ENCODE data around the gene CCDC73. TPM values are rescaled to one million over a fixed set of nuclear protein-coding genes. Genes with fewer than 3 reads are reported as not detected.

Gene CCDC73
- total RNA-seq, 4 donors from 2014 or later: not detected

DNA sequence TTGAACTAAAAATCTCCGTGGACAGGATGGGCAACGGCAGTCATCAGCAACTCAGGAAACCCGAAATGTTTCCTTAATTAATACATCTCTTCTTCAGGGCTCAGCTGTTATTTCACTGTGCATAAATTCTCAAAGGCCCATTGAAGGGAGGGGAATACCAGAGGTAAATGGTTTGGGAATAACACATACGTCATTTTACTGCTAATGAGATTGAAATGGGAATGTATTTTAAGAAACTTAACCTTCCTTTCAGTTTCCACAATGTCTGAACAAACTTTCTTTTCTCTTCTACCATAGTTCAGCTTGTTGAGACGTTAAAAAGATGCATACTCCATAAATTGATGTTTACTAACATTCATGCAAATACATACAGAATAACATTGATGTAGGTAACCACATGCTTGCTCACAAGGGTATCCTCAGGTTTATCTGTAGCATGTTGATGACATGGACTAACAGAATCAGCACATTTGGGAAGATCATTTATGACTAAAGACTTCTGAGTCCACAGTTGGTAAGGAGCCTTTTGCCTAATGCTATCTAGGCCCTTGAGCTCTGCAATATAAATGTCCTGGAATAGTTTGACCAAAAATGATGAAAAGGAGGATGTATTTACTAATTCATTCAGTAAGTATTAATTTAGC, 27.6 kb upstream of the CCDC73 start:
- ATAC-seq (ENCODE audit: low FRiP score) (no peak), DNase-seq (ENCODE audit: low spot score) (no peak)
- TF ChIP-seq, protein P1, sequence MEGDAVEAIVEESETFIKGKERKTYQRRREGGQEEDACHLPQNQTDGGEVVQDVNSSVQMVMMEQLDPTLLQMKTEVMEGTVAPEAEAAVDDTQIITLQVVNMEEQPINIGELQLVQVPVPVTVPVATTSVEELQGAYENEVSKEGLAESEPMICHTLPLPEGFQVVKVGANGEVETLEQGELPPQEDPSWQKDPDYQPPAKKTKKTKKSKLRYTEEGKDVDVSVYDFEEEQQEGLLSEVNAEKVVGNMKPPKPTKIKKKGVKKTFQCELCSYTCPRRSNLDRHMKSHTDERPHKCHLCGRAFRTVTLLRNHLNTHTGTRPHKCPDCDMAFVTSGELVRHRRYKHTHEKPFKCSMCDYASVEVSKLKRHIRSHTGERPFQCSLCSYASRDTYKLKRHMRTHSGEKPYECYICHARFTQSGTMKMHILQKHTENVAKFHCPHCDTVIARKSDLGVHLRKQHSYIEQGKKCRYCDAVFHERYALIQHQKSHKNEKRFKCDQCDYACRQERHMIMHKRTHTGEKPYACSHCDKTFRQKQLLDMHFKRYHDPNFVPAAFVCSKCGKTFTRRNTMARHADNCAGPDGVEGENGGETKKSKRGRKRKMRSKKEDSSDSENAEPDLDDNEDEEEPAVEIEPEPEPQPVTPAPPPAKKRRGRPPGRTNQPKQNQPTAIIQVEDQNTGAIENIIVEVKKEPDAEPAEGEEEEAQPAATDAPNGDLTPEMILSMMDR (IDR thresholded peaks at IDR 0.05): no peak

DNA sequence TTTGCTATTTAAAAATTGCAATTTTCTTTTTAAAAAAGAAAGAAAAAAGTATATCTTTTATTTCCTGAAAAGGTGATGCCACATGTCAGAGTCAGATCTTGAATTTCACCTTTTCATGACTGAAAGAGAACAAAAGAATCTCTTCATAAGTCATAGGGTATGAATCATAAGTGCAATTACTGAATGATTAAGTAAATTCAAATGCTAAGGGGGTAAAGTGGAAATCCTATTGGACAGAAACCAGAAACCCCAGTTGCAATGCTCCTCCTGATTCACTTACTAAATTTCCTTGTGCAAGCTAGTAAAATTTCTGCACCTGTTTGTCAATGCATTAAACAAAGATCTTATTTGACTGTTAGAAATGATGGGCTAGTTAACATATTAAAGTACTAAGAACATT, 27.1 kb upstream of the CCDC73 start:
- ATAC-seq (ENCODE audit: low FRiP score): no peak
- DNase-seq (ENCODE audit: low spot score): no peak
- TF ChIP-seq, protein P1 (IDR thresholded peaks at IDR 0.05): no peak

DNA sequence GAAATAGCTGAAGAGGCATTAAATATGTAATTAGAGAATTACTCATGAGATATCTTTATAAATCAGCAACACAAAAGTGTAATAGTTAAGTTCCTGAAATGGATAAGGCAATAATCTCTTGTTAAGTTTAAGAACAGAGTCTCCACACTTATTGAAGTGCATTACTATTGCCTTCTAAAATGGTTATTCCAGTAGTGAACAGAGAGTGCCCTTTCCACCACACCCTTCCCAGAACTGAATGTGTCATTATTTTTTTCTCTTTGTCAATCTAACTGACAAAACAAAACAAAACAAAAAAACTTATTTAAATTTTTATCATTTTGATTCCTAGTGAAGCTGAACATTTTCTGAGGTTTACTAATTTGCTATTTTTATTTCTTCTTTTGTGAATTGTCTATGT, 26.0 kb upstream of the CCDC73 start:
- DNase-seq (ENCODE audit: low spot score) (no peak), ATAC-seq (ENCODE audit: low FRiP score) (no peak)
- TF ChIP-seq, protein P1 (IDR thresholded peaks at IDR 0.05): no peak

DNA sequence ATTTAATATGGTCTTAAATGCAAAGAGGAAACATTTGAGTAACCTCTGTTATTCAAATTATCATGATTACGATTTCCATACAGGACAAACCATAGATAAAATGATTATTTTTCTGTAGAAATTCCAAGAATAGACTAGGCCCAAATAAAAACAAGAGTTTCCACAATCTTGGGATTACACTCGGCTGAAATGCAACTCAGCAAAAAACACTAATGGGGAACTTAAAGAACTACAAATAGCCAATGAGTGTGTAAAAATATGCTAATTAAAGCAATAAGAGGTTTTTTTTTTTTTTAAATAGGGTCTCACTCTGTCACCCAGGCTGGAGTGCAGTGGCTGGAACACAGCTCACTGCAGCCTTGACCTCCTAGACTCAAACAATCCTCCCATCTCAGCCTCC, 24.7 kb upstream of the CCDC73 start:
- TF ChIP-seq, protein P1 (IDR thresholded peaks at IDR 0.05): no peak
- DNase-seq (ENCODE audit: low spot score): no peak
- ATAC-seq (ENCODE audit: low FRiP score): no peak

DNA sequence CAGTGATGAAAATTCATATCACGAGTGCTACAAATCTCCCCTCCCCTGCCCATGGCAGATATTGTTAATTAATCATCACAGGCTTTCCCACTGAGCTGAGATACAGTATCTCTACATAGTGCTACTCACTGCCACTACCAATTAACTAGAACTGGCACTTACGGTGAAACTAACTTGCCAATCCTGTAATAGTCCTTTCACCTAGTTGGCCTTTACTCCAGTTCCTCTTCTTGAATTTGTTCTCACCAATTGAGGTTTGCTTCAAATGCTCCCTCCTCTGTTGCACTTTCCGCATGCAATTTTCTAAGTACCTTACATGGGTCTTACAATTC, 23.4 kb upstream of the CCDC73 start:
- ATAC-seq (ENCODE audit: low FRiP score): no peak
- TF ChIP-seq, protein P1 (IDR thresholded peaks at IDR 0.05): no peak
- no peak for DNase-seq (ENCODE audit: low spot score)

DNA sequence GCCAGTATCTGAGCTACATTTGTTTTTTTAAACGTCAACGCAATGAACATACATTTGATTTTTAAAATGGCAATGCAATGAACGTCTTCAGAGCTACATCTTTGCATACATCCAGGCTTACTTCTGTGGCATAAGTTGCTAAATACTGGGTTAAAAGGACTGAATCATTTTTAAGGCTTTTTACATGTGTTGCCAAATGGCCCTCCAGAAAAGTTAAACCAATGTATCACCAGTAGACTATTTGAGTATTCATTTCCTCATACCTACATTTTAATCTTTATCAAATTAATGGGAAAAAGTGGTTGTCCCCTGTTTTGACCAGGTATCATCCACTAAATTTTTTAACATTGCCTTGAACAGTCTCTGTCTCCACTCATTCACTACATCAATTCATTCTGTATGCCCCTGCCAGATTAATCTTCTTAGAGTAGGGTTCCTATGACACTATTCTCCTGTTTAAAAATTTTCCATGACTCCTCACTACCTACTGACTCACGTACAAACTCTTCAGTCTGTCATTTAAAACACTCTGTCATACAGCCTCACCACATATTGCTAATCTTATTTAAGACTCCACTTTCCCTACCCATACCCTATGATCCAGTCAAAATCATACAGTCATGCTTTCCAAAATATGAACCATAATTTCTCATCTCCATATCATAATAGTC, 22.9 kb upstream of the CCDC73 start:
- no peak for ATAC-seq (ENCODE audit: low FRiP score)
- DNase-seq (ENCODE audit: low spot score): no peak
- TF ChIP-seq, protein P1 (IDR thresholded peaks at IDR 0.05): no peak

DNA sequence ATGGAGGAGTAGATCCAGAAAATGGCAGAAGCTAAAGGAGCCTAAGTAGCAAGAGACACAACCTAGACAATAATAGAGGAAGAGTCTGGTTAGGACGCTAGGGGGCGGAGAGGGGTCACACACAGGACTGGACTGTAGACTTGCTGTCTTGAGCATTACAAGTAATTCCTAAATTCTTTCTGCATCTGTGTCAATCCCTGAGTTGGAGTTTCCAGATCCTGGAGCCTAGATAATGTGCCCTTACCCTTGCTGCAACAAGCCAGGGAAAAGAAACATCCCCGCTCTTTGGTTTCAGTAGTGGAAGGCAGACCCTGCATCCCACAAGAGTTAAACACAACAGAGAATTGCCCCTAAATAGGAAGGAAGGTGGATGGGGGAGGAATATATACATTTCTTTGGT, 14.9 kb upstream of the CCDC73 start:
- DNase-seq (ENCODE audit: low spot score) (peak; percentile 59), ATAC-seq (ENCODE audit: low FRiP score) (peak; percentile 86)
- TF ChIP-seq, protein P1 (IDR thresholded peaks at IDR 0.05): peak in 1 of 3 donors; percentile 51

Measured in omental fat pad (tissue), 4 donors.